ENCODE data around the gene PBRM1. TPM values are rescaled to one million over a fixed set of nuclear protein-coding genes. Genes with fewer than 3 reads are reported as not detected.

Gene PBRM1
- total and polyA plus RNA-seq, 2 of the 8 experiments (the other 6 are each of a cell fraction or from before 2014, with no cell fraction given): 19.3 to 65.8 TPM

- TF ChIP-seq SIX5 (IDR thresholded peaks at IDR 0.05; ENCODE audit: low read depth, low read length) (no peak), TEAD4 (IDR thresholded peaks at IDR 0.05; ENCODE audit: low read depth, low read length) (no peak), KDM5A (IDR thresholded peaks at IDR 0.05; ENCODE audit: low read length) (no peak; the same call in 1 of the 2 replicates), KDM4A (IDR thresholded peaks at IDR 0.05; ENCODE audit: low read depth, low read length, severe bottlenecking) (no peak), RFX5 (IDR thresholded peaks at IDR 0.05; ENCODE audit: borderline replicate concordance, low read depth, low read length) (no peak), TAF7 (optimal IDR thresholded peaks at IDR 0.05; ENCODE audit: borderline replicate concordance, low read depth, low read length) (peak; percentile 89), CHD2 (IDR thresholded peaks at IDR 0.05; ENCODE audit: low read length) (no peak), CEBPB (IDR thresholded peaks at IDR 0.05; ENCODE audit: low read depth, low read length) (no peak), BCL11A (IDR thresholded peaks at IDR 0.05; ENCODE audit: low read depth in 2 of 2, low read length in 2 of 2) (no peak), TBP (IDR thresholded peaks at IDR 0.05; ENCODE audit: low read depth, low read length) (peak; percentile 96), MAFK (IDR thresholded peaks at IDR 0.05; ENCODE audit: low read depth, low read length) (no peak), ZNF274 (IDR thresholded peaks at IDR 0.05; ENCODE audit: borderline replicate concordance, extremely low read depth, low read length) (no peak), POLR2AphosphoS5 (IDR thresholded peaks at IDR 0.05; ENCODE audit: low read depth, low read length) (peak; percentile 92), KDM1A (IDR thresholded peaks at IDR 0.05; ENCODE audit: borderline replicate concordance, low read length) (no peak), EZH2 (IDR thresholded peaks at IDR 0.05; ENCODE audit: low read depth, low read length, severe bottlenecking) (no peak), ASH2L (IDR thresholded peaks at IDR 0.05; ENCODE audit: low read length) (no peak), GABPA (IDR thresholded peaks at IDR 0.05; ENCODE audit: borderline replicate concordance, insufficient read depth, low read length) (no peak), ATF2 (IDR thresholded peaks at IDR 0.05; ENCODE audit: low read length) (no peak), POLR2A (IDR thresholded peaks at IDR 0.05; ENCODE audit: control extremely low read depth in 1 of 2, low read depth in 2 of 2, low read length in 2 of 2) (peak; percentile 93 to 98), NRF1 (IDR thresholded peaks at IDR 0.05; ENCODE audit: low read depth, low read length) (peak; percentile 18; the same call in 1 of the 2 replicates), CBX8 (IDR thresholded peaks at IDR 0.05; ENCODE audit: borderline replicate concordance, low read depth, low read length) (no peak), PHF8 (conservative IDR thresholded peaks at IDR 0.05; ENCODE audit: low read depth, low read length) (peak; percentile 86), EGR1 (IDR thresholded peaks at IDR 0.05; ENCODE audit: borderline replicate concordance, low read depth, low read length) (no peak)
Measured at GRCh38 chr3:52685709-52686691, at the start of gene PBRM1, which contains the start of gene GNL3 (continued).

Data from H1 (cell line).